HT1080 (cell line): ENCODE results near the gene MAP7D2. TPM values are rescaled to one million over a fixed set of nuclear protein-coding genes. Genes with fewer than 3 reads are reported as not detected.

ENCODE experiments used
- DNase-seq: peaks from one replicate; pipeline ENCODE4 v3.0.0-alpha.2; 2015; ENCODE audit warnings: low read depth
- total RNA-seq: library from RNA; depleted of rRNA; stranded (reverse); fragments of >200 nt; shearing (Covaris generic); gene quantifications from 2 replicates; pipeline ENCODE4 v1.2.3, GENCODE V29; 2014

Gene MAP7D2
- total RNA-seq, 1 experiment from 2014 or later: not detected

DNA sequence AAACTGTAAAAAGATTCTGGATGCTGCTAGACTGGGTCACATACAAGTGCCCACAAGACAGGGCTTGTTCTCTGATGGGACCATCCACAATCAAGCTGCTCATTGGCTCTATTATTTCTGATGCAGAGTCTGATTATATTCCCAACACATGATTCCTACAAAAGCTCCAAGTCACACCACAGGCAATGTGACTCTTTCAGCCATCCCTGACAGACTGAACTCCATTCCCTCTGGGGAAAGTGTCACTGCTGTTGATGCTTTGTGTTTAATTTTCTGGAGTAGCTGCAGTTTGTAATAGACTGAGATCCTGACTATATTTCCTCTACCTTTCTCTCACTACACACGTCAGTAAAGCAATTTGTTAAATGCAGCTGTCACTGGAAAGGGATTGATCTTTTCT is 70.5 kb downstream of the MAP7D2 start:
- DNase-seq: no peak

DNA sequence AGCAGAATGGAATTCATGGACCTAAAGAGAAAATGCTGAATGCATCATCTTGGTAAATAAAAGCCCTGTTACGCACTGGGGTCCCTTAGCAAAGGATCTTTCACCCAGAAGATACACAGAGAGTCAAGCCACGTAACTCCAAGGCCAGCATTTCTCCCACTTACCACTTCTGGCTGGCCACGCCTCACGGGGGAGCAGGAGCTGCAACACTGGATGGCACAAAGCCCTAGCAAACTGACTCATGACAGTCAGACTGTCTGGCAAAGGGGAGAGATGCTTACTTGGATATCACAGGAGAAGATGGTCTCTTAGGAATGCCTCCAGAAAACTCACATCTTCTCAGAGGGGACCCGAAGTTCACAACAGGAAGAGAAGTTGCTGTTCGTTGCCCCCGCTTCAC is 74.5 kb downstream of the MAP7D2 start:
- DNase-seq: peak; percentile 4

DNA sequence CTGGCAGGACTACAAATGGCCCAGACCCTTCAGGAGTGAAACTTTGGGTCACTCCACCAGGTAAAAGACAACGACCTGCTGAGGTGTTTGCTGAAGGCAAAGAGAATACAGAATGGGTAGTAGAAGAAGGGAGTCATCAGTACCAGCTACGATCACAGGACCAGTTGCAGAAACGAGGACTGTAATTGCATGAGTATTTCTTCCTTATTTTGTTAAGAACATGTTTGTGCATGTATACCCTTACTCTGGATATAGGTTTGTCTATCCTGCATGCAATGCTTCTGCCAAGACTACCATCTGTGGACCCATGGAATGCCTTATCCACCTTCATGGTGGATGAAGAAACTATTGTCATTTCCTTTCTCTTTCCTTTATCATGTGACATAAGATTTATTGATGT is 77.7 kb downstream of the MAP7D2 start:
- no peak for DNase-seq

DNA sequence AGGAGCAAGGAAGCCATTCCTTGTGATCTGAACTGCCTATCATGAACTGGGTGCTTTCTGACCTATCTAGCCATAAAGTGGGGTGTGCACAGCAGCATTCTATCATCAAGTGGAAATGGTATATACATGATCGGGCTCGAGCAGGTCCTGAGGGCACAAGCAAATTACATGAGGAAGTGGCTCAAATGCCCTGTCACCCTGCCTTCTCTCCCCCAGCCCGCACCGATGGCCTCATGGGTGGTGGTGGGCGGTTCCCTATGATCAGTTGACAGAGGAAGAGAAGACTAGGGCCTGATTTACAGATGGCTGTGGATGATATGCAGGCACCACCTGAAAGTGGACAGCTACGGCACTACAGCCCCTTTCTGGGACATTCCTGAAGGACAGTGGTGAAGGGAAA is 79.5 kb downstream of the MAP7D2 start:
- no peak for DNase-seq

DNA sequence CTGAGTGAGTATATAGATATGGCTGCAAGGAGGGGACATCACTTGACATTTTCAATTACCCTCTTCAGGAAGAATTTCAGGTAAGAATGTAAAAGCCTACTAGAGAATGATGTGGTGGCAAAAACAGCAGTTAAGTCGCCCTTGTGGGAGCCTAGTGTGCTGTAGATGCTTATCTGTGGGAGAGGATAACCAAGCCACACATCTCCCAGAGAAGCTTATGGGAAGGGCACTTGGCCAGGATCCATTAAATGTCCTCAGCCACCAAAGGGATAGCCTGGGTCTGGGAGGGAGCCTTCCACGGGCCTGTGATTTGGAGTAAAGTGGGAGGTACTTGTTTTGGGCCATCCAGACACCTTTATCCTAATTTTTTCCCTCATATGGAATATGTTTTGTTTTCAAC is 84.5 kb downstream of the MAP7D2 start:
- DNase-seq: no peak

DNA sequence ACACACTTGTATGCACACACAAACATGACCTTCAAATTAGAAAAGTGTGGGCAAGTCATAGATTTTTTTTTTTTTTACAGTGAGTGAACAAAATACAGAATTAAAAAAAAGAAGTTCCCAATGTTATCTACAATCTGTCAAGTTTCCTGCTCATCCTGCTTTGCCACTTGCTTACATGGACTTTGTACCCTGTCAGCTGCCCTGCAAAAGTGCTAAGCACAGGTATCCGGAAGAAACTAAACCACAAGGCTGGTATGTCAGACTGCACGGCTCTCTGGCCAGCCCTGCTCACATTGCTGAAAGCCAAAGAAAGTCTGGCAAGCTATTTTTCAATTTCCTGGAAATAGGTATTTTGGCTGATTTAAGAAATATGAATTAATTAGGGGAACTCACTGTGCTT is 87.0 kb downstream of the MAP7D2 start:
- no peak for DNase-seq

DNA sequence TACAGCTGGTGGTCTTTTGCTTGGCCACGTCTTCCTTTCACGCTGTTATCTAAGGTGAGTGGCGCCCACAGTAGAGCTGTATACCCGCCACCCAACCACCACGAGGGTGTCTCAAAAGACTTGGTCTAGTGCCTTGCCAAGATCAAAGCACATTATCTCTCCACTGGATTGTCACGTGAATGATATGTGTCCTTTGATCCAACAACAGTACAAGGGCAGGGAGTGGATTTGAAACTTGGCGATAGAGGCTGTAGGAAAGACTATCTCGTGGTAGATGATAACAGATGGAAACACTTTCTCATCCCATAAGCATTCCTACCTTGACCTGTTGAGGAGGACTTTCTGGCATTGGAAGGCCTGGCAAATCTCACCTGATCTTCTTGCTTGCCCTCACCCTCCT is 88.1 kb downstream of the MAP7D2 start:
- DNase-seq: no peak

DNA sequence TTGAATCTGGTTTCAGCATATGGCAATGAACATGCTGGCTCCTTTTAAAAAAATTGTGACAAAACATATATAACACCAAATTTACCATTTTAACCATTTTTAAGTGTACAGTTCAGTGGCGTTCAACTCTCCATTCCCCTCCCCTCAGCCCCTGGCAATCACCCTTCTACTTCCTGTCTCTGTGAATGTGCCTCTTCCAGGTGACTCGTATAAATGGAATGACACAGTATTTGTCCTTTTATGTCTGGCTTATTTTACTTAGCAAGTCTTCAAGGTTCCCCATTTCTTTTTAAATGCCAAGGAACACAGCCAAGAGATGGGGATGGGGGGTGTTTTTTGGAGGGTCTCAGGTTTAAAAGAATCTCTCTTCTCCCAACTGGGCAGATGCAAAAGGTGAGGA is 90.4 kb downstream of the MAP7D2 start:
- DNase-seq: peak; percentile 60

DNA sequence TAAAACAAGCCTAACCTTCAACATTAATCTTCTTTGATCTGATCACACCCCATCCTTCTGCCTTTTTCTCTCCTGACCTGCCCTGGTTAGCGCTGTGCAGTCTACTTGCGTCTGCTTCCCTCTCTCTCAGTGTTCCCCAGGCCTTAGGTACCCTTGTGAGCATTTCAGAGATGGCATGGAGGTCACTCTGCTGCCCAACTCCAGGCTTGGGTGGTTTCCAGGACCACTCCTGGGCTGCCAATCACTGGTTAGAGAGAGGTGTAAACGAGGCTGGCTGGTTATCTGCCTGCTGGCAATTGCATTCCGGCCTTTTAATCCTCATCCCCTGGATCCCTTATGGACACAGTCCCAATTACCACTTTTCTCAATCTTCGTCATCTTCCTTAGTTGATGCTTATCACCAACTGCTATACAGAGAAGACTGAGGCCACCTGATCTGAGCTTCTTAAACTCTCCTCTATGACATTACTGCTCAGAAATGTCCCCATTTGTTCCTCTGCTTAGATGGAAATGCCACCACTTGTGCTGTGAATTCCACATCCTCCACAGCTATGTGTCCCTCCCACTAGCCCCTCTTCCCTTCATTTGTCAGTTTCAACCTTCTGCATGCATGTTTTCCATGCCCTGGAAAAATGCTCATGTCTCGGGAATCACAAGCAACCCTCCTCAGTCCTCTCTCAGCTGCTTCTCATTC is 96.9 kb downstream of the MAP7D2 start:
- no peak for DNase-seq

DNA sequence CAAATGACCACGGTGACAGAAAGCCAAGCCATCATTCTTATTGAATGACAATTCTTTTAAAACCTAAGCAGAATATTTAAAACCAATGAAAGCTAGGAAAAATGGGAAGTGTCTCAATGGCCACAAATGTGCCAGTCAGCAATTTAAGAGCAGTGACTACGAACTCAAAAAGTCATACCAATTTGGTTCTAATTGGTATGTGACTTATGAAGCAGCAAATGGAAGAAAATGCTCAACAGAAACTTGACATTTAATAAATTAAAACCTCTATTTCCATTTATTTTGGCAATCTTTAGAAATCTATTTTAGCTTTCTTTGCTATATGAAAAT is 100.1 kb downstream of the MAP7D2 start:
- no peak for DNase-seq

DNA sequence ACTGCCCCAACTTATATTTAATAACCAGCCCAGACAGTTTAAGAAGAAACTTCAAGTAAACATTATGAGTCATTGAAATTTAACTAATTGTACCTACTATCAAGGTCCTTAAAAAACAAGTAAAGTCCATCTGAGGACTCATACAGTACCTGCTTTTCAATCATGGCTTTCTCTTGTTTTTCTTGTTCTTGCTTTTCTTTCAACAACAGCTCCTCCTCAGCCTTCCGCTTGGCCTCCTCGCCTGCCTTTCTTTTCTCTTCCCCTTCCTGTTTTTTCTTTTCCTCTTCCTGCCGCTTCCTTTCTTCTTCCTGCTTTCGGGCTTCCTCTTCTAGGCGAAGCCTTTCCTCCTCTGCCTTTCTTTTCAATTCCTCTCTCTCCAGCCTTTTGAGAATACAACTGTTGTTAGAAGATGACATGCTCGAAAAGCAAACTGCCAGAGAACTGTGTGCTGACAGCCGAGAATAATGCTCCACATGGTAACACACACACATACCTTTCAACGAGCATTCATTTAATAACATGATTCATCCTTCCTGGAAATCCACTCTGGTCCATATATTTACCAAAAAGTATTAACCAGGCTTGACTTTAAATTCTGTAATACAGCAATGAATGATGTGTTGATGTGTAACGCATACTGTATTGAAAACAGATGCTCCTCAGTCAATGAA is 100.6 kb downstream of the MAP7D2 start:
- no peak for DNase-seq

DNA sequence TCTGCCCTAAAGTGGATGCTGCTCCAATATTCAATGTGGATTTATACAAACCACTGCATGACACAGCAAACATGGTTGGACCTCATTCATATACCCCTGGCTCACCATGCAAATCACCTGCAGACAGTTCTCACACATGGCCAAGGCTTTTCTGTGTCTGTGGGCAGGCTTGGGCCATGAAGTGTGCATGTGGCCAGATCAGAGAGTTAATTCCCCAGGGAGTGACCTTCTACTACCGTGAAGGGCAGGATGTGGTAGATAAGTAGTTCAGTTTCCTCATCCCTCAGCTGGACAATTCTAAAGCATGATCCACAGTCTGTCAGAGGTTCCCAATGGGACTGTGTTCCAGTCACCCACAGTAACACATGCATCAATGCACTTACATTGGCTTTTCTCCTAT is 101.3 kb downstream of the MAP7D2 start:
- DNase-seq: no peak

DNA sequence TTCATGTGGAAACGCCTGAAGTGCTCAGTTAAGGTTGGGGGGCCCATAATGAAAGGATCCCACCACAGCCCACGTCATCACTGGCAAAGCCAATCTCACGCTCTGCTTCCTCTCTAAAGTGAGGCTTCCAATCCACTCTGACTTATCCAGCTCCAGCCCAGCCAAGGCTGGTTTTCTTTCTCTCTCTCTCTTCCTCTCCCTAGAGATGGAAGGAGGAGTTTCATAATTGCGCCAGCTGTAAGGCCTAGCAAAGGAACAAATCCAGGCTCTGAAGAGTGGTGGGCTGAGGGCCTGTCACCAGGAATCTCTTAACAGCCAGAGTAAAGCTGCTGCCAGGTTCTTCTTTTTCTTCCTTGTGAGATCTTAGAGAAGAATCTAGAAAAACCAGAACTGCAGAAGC is 105.1 kb downstream of the MAP7D2 start:
- no peak for DNase-seq

DNA sequence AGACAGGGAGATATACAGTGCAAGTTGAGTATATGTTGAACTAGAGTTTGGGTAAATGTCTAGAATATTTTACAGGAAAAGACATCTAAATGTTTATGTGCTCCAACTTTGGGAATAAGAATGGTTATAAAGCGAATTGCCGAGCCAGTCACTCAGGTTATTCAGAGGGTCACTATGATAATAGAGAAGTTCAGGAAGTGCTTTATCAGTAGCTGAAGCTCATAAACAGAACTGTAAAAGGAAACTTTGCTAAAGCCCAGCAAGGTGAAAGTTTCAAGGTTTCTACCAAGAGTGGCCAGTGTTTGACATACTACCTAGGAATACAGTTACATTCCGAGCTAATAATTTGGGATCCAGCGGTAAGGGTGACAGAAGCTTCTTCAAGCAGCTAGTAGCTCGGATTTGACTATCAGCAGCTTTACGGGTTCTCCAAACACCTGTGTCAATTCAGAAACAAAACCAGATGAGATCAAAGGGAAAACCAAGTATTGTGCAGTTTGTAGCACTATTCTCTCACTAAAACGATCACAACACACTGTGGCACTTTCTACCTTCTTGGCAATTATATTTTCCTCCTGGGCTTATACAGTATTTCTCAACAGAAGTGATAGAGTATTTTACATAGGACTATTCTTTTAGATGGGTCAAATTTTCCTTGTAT is 108.6 kb downstream of the MAP7D2 start:
- no peak for DNase-seq

DNA sequence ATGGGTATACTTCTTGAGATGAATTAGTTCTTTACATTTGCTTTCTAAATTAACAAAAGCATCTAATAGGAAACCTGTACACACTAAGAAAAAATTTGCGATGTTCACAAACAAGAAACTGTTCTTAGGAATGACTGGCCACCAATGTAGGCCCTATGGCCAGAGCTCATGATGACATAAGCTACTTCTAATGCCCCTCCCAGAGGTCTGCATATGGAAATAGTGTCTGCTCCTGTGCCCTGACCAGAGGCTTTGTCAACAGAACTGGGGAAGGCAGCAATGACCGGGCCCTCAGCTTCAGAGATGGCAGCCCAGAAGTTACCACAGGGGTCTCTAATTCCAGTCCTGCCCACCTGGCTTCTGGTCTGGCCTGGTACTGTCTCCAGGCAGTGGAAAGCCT is 110.8 kb downstream of the MAP7D2 start:
- DNase-seq: no peak

DNA sequence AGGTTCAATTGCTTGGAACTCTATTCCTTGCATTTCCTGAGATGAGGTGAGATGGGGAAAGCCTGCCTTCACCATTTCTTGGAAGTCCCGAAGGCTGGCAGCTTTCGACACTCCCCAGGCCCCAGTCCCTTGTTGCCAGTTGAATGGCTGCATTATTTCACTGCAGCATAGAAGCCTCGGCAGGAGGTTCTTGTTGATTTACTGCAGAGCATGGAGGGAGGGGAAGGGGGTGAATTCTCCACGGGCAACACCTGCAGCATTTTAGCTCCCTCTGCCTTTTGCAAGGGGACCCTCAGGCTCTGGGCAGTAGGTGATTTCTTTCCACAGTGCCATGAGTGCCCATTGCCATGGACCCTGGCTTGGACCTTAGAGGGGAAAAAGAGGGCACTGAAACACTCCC is 115.1 kb downstream of the MAP7D2 start:
- no peak for DNase-seq

DNA sequence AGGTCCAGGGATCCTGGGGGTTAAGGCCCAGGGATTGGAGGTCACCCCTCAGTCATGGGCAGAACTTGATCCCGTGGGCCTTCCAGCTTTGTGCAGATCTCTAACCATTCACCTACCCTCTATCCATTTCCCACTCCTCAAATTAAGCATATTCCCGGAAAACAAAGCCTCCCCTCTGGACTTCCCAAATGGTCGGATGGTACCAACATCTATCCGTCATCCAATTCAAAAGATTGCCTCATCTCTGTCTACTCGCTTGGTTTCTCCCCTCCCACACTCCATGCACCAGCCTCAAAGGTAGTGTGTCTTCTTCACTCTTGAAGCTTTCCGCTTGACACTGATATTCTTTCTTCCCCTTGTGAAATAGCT is 125.4 kb downstream of the MAP7D2 start:
- DNase-seq: no peak

DNA sequence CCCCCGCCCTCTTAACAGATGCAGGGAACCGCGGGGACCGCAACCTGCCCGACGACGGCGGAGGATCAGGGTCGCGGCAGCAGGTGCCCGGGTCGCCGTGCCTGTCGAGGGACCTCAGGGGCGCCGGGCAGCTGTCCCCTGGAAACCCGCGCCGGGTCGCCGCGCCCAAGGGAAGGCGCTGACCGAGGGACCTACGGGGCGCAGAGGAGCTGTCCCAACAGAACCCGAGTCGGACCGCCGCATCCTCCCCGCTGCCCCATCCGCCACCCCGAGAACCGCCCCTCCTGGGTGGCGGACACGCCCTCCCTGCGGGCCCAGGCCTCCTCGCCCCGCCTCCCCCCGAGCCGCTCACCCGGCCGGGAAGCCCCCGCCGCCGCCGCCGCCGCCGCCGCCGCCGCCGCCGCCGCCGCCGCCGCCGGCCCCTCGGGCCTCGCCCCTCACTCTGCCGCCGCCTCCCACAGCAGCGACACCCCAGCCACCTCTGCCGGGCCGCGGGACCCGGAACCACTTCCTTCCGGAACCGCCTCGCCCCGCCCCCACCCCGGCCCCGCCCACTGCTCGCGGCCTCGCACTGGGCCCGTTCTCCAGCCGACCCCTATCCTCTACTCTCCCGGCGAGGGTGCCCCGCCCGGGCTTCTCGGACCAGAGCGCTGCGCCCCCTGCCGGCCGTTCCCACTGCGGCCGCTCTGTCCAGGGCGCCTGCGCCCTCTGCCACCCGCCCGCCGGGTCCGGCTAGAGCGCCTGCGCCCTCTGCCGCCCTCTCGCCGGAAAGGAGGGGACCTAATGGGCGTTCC is 126.0 kb downstream of the MAP7D2 start, which contains the start of gene BCLAF3:
TSS of gene BCLAF3 (minus strand) at position 506 of the 794 bp plus-strand sequence. CDS start 20,797 bp downstream, outside the sequence.
- peak; percentile 86 for DNase-seq

DNA sequence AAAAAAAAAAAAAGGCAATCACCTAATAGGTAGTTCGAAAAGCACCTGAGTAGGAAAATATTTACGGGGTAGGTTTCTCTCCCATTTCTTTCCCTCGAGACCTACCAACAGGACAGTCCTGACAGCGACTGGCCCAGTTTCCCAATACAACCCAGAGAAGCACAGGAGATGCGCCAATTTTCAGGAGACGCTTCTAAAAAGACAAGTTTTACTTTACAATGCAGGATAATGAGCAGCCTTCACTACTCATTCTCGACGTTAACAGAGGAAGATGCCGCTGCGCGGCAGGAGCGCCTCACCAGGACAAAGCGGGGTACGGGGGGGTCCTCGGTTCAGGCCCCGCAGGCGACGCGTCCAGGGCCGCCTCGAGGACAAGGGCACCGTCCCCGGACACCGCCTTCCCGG is 126.6 kb downstream of the MAP7D2 start:
- DNase-seq: peak; percentile 0

DNA sequence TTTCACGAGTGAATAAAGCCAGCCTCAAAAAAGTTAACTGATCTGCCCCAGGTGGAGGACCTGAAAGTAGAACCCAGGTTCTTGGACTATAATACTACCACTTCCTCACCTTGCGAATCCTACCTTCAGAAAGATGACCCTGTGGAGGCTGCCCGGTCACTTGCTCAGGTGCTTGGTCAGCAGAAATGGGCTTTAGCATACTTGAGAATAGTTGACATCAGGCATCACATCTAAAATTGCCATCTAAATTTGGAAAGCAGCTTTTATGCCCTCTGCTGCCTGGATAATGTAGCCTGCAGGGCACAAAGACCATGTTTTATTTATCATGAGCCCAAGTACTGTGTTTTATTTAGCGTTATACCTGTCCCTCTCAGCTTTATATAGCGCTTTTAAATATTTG is 128.9 kb downstream of the MAP7D2 start:
- DNase-seq: no peak

DNA sequence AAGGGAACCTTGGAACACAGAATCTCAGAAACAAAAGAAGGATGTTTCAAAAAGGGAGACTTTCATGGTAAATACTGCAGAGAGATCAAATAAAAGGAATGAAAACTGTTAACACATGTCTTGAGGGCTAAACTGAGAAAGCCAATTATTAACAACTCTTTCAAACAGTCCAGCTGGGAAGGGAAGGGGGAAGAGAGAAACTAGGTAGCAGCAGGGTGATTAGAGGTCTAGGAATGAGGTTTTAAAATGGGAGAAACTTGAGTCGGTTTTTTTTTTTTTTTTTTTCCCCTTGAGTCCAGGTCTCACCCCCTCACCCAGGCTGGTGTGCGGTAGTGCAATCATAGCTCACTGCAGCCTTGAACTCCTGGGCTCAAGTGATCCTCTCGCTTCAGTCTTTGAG is 130.2 kb downstream of the MAP7D2 start:
- no peak for DNase-seq

DNA sequence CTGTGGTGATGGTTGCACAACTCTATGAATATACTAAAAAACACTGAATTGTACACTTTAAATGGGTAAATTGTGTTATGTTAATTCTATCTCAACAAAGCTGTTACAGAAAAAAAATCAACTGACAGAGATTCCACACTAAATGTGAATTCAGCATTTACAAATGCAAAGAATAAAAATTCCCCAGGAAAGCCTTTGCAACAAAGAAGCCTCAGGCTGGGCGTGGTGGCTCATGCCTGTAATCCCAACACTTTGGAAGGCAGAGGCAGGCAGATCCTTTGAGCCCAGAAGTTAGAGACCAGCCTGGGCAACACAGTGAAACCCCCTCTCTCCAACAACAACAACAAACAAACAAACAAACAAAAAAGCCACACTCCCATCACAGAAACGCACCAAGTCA is 134.8 kb downstream of the MAP7D2 start:
- DNase-seq: no peak
